HEK293T (cell line): ENCODE data around the gene SPATA31D3.

Experiments
- FOXA1 ChIP-seq: fragments of 450-650 bp; IDR thresholded peaks from 2 replicates; pipeline ENCODE4 v1.6.1; 2016; ENCODE audit warnings: mild to moderate bottlenecking
- SP1 ChIP-seq: fragments of 450-650 bp; IDR thresholded peaks from 2 replicates; pipeline ENCODE4 v1.6.1; 2017

DNA sequence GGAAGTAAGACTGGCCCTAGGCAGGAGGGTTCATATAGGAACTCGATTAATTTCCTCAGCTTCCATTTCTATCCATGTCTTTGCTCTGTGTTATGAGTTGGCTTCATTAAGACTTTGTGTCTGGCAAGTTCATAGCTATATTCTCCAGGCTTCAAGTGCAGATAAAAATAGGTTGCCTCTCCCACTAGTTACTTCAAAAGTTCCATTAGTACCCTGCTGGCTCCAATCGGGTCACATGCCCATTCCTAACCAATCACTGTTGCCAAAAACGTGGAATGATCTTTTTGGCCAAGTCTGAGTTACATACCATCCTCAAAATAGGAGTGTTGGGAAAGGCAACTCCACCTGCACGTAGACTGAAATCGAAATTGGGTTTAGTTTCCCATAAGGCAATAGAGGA, 31.5 kb downstream of the SPATA31D3 start:
- no peak for TF ChIP-seq FOXA1
- no peak for TF ChIP-seq SP1
